ENCODE results near the gene MKLN1. TPM values are rescaled to one million over a fixed set of nuclear protein-coding genes. Genes with fewer than 3 reads are reported as not detected.

MKLN1 gene
- total RNA-seq, 4 donors from 2014 or later: 93.1 to 175 (median 102) TPM

GRCh38 chr7:131400681-131401176 lies 73.1 kb downstream of the MKLN1 start:
- H3K9me3 ChIP-seq: no peaks in the 10 kb centered on the region
- peak overlapping the region in 1 of 3 donors; percentile 36 for H3K27ac ChIP-seq
- H3K4me1 ChIP-seq: peaks cover 0 to 4% of the 10 kb centered on the region in 2 donors
- H3K36me3 ChIP-seq: peaks cover 0 to 4% of the 10 kb centered on the region in 2 donors
- no peaks in the 10 kb centered on the region for H3K27me3 ChIP-seq
- 59 to 70% methylated on average over 1 of the region's 1 CpG for WGBS, 2 donors
- TF ChIP-seq POLR2A (IDR thresholded peaks at IDR 0.05): no peak
- intact Hi-C loops (cut with DNase I): no loop called here
- no peak overlapping the region for H3K4me3 ChIP-seq (replicated peaks in 1 of 3)
- DNase-seq: no peak

- H3K36me3 ChIP-seq: peaks cover 0 to 4% of the 10 kb centered on the region in 2 donors
- H3K27me3 ChIP-seq: no peaks in the 10 kb centered on the region
- intact Hi-C loops (cut with DNase I): no loop called here
- no peaks in the 10 kb centered on the region for H3K9me3 ChIP-seq
- DNase-seq: no peak
- no peak for TF ChIP-seq CTCF (IDR thresholded peaks at IDR 0.05)
- TF ChIP-seq POLR2A (IDR thresholded peaks at IDR 0.05): no peak
- peak overlapping the region; percentile 35 to 37 (median 36) for H3K27ac ChIP-seq
- peaks cover 0 to 4% of the 10 kb centered on the region in 2 donors for H3K4me1 ChIP-seq
- H3K4me3 ChIP-seq (replicated peaks in 1 of 3): no peak overlapping the region
Observed at GRCh38 chr7:131401194-131401593, 73.5 kb downstream of the MKLN1 start.

GRCh38 chr7:131403322-131403721 lies 75.6 kb downstream of the MKLN1 start:
- Histone ChIP-seq H3K27ac (no peak overlapping the region), H3K4me1 (peaks cover 0 to 4% of the 10 kb centered on the region in 2 donors), H3K9me3 (no peaks in the 10 kb centered on the region), H3K36me3 (peaks cover 0 to 4% of the 10 kb centered on the region in 2 donors), H3K27me3 (no peaks in the 10 kb centered on the region), H3K4me3 (replicated peaks in 1 of 3) (no peak overlapping the region)
- no peak for DNase-seq
- no peak for TF ChIP-seq CTCF (IDR thresholded peaks at IDR 0.05)
- no peak for TF ChIP-seq POLR2A (IDR thresholded peaks at IDR 0.05)
- 97 to 100% methylated on average over 2 of the region's 2 CpGs for WGBS, 2 donors
- intact Hi-C loops (cut with DNase I): no loop called here

GRCh38 chr7:131404226-131404911 lies 76.7 kb downstream of the MKLN1 start:
- intact Hi-C loops (cut with DNase I): no loop called here
- Histone ChIP-seq H3K27me3 (no peaks in the 10 kb centered on the region), H3K27ac (no peak overlapping the region), H3K36me3 (peaks cover 0 to 4% of the 10 kb centered on the region in 2 donors), H3K4me1 (peaks cover 5 to 8% of the 10 kb centered on the region in 2 donors), H3K9me3 (no peaks in the 10 kb centered on the region), H3K4me3 (replicated peaks in 1 of 3) (no peak overlapping the region)
- TF ChIP-seq POLR2A (IDR thresholded peaks at IDR 0.05) (no peak), CTCF (IDR thresholded peaks at IDR 0.05) (no peak)
- no peak for DNase-seq
- 97% methylated on average over 7 of the region's 7 CpGs for whole genome bisulfite sequencing, 2 donors

GRCh38 chr7:131409129-131409766 lies 81.6 kb downstream of the MKLN1 start:
- H3K4me1 ChIP-seq: peaks cover 6% of the 10 kb centered on the region in 2 donors
- intact Hi-C loops (cut with DNase I): no loop called here

More at GRCh38 chr7:131409129-131409766, 81.6 kb downstream of the MKLN1 start:
- H3K4me3 ChIP-seq (replicated peaks in 1 of 3): no peak overlapping the region
- no peaks in the 10 kb centered on the region for H3K9me3 ChIP-seq
- H3K27ac ChIP-seq: no peak overlapping the region
- TF ChIP-seq CTCF (IDR thresholded peaks at IDR 0.05) (no peak), POLR2A (IDR thresholded peaks at IDR 0.05) (no peak)
- H3K27me3 ChIP-seq: no peaks in the 10 kb centered on the region
- peaks cover 0 to 6% of the 10 kb centered on the region in 2 donors for H3K36me3 ChIP-seq
- no peak for DNase-seq
- 84 to 86% methylated on average over 5 of the region's 5 CpGs for WGBS, 2 donors

Measured in thyroid gland (tissue), 4 donors.